H1 (cell line): ENCODE data around the gene EIF4A3. TPM values are rescaled to one million over a fixed set of nuclear protein-coding genes. Genes with fewer than 3 reads are reported as not detected.

Source experiments
- ASH2L ChIP-seq: fragments of 200-600, 300-600 bp; sonication (generic); IDR thresholded peaks from one replicate; pipeline ENCODE4 v1.7.1; 2017; ENCODE audit warnings: low read length
- BRCA1 ChIP-seq: IDR thresholded peaks from 2 replicates; pipeline ENCODE4 v1.6.1; 2012; ENCODE audit warnings: low read depth, low read length, improper control_type of control experiment
- CEBPB ChIP-seq: IDR thresholded peaks from 2 replicates; pipeline ENCODE4 v1.6.1; 2012; ENCODE audit warnings: low read depth, low read length
- CTBP2 ChIP-seq: IDR thresholded peaks from 2 replicates; pipeline ENCODE4 v1.7.0; 2011; ENCODE audit warnings: borderline replicate concordance, mild to moderate bottlenecking, moderate library complexity, mixed read lengths, low read length; ENCODE audit not compliant: insufficient read depth, insufficient read length
- EZH2 ChIP-seq: fragments of 200-600 bp; sonication (generic); IDR thresholded peaks from 2 replicates; pipeline ENCODE4 v1.7.1; 2012; ENCODE audit warnings: low read depth, mild to moderate bottlenecking, moderate library complexity, low read length, inconsistent platforms; ENCODE audit not compliant: severe bottlenecking
- GABPA ChIP-seq: IDR thresholded peaks from 2 replicates; pipeline ENCODE4 v1.6.1; 2011; ENCODE audit warnings: mild to moderate bottlenecking, low read length, moderate library complexity, borderline replicate concordance; ENCODE audit not compliant: insufficient read depth
- HDAC2 ChIP-seq, 2 experiments: fragments of 300-600 bp in 1 of 2; sonication (generic) in 1 of 2; IDR thresholded peaks; 2 replicates each; pipeline ENCODE4 v1.6.1; 2011 to 2012; ENCODE audit warnings: low read depth in 2 of 2, low read length in 2 of 2, mild to moderate bottlenecking in 2 of 2, moderate library complexity in 2 of 2, borderline replicate concordance in 1 of 2, inconsistent platforms in 1 of 2
- JUN ChIP-seq: IDR thresholded peaks from 2 replicates; pipeline ENCODE4 v1.6.1; 2011; ENCODE audit warnings: low read depth, mild to moderate bottlenecking, improper control_type of control experiment, low read length
- KDM4A ChIP-seq: IDR thresholded peaks from one replicate; pipeline ENCODE4 v1.7.1; 2012; ENCODE audit warnings: low read depth, mild to moderate bottlenecking, moderate library complexity, low read length, inconsistent platforms; ENCODE audit not compliant: severe bottlenecking
- KDM5A ChIP-seq: fragments of 200-600 bp; IDR thresholded peaks from 2 replicates; pipeline ENCODE4 v1.7.1; 2012; ENCODE audit warnings: mild to moderate bottlenecking, low read length, inconsistent platforms, mixed read lengths
- MAFK ChIP-seq: IDR thresholded peaks from 2 replicates; pipeline ENCODE4 v1.6.1; 2012; ENCODE audit warnings: low read depth, mild to moderate bottlenecking, improper control_type of control experiment, low read length
- NANOG ChIP-seq: IDR thresholded peaks from 2 replicates; pipeline ENCODE4 v1.6.1; 2011; ENCODE audit warnings: low read length, low read depth, mild to moderate bottlenecking, inconsistent platforms; ENCODE audit not compliant: insufficient read depth, poor library complexity, severe bottlenecking
- NRF1 ChIP-seq: IDR thresholded peaks from 2 replicates; pipeline ENCODE4 v1.6.1; 2011; ENCODE audit warnings: mild to moderate bottlenecking, low read depth, low read length, improper control_type of control experiment
- RBBP5 ChIP-seq: IDR thresholded peaks from 2 replicates; pipeline ENCODE4 v1.7.1; 2012; ENCODE audit warnings: low read depth, mild to moderate bottlenecking, inconsistent platforms, low read length, moderate library complexity, borderline replicate concordance
- RNF2 ChIP-seq: fragments of 200-900, 300-1000 bp; sonication (generic); IDR thresholded peaks from 2 replicates; pipeline ENCODE4 v1.7.1; 2016; ENCODE audit warnings: borderline replicate concordance, low read depth, mild to moderate bottlenecking, antibody characterized with exemption, low read length; ENCODE audit not compliant: poor library complexity, severe bottlenecking; ENCODE audit errors: missing control alignments
- RXRA ChIP-seq: IDR thresholded peaks from 2 replicates; pipeline ENCODE4 v1.6.1; 2011; ENCODE audit warnings: low read depth, mild to moderate bottlenecking, low read length, moderate library complexity; ENCODE audit not compliant: insufficient read depth
- SAP30 ChIP-seq: fragments of 300-600 bp; sonication (generic); IDR thresholded peaks from 2 replicates; pipeline ENCODE4 v1.7.1; 2012; ENCODE audit warnings: low read length, moderate library complexity, mild to moderate bottlenecking, inconsistent platforms; ENCODE audit not compliant: insufficient read depth, insufficient replicate concordance
- SIRT6 ChIP-seq: IDR thresholded peaks from one replicate; pipeline ENCODE4 v1.7.1; 2012; ENCODE audit warnings: low read length, inconsistent platforms
- SIX5 ChIP-seq: IDR thresholded peaks from 2 replicates; pipeline ENCODE4 v1.6.1; 2011; ENCODE audit warnings: mild to moderate bottlenecking, low read depth, low read length
- SP2 ChIP-seq: IDR thresholded peaks from 2 replicates; pipeline ENCODE4 v1.6.1; 2012; ENCODE audit warnings: mild to moderate bottlenecking, low read length, inconsistent platforms
- SP4 ChIP-seq: IDR thresholded peaks from 2 replicates; pipeline ENCODE4 v1.6.1; 2012; ENCODE audit warnings: low read length, inconsistent platforms
- SRF ChIP-seq: IDR thresholded peaks from 2 replicates; pipeline ENCODE4 v1.6.1; 2011; ENCODE audit warnings: mild to moderate bottlenecking, low read depth, low read length, moderate library complexity
- SUZ12 ChIP-seq: fragments of 200-600 bp; sonication (generic); IDR thresholded peaks from 2 replicates; pipeline ENCODE4 v1.6.1; 2012; ENCODE audit warnings: mild to moderate bottlenecking, inconsistent platforms, low read length, moderate library complexity, mixed read lengths
- TAF7 ChIP-seq: optimal IDR thresholded peaks from 2 replicates; pipeline ENCODE3; 2011; ENCODE audit warnings: low read depth, mild to moderate bottlenecking, inconsistent platforms, low read length, moderate library complexity, borderline replicate concordance
- ZNF274 ChIP-seq: IDR thresholded peaks from 2 replicates; pipeline ENCODE4 v1.7.0; 2012; ENCODE audit warnings: low read length, borderline replicate concordance; ENCODE audit errors: extremely low read depth
- polyA plus RNA-seq, 7 experiments: library from polyadenylated mRNA; depleted of rRNA in 3 of 7; stranded (reverse) in 5 of 7; unstranded in 2 of 7; fragments of >200 nt in 5 of 7; fragments of 200-250 nt in 2 of 7; gene quantifications; 1 replicate in 5 of 7; 2 replicates in 1 of 7; 4 replicates in 1 of 7; pipeline versions ENCODE4 v1.2.1 to v1.2.3, GENCODE V29; 2011 to 2013; ENCODE audit warnings: missing spikeins in 2 of 7, mixed read lengths in 2 of 7
- total RNA-seq: library from RNA; stranded (reverse); fragmentation: NEBNext Ultra II Directional; extraction: Animal tissue kit (Norgen Biotek cat#: 25700); gene quantifications from 2 replicates; pipeline ENCODE4 v1.2.1, GENCODE V29; 2021

Gene EIF4A3
- total and polyA plus RNA-seq, 2 of the 8 experiments (the other 6 are each of a cell fraction or from before 2014, with no cell fraction given), result 142 to 146 TPM

DNA sequence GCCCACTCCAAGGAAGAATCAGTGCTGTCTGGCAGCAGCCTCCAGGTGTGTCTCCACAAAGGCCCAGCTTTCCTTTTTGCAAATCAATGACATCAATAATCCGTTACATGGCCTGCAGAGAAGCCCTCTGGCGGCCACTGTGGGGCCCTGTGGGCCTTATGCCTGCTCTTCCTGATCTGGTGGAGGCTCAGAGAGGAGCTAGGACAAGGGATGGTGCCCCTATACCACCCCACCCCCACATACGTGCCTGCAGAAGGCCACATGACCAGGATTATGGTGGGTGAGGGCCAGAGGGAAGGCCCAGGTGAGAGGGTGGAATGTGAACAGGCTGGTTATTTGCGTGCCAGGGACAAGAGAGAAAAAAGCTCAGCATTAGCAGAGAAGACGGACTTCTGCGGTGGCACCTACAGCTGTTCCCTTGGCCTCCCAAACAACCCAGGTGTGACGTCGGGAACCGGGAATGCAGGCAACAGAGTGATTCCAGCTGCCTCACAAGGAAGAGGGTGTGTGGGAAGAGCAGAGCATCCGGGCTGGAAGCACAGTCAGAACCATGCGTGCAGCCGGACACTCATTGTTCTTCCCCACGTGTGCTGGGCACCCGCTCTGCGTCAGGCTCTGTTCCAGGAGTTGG, 22.5 kb downstream of the EIF4A3 start (continued):
- peak; percentile 67 for TF ChIP-seq TAF7
- no peak for TF ChIP-seq BRCA1
- no peak for TF ChIP-seq MAFK
- no peak for TF ChIP-seq ZNF274
- no peak for TF ChIP-seq GABPA
- TF ChIP-seq NANOG, result no peak
- TF ChIP-seq SP2, result no peak
- no peak for TF ChIP-seq SP4
- TF ChIP-seq SIRT6, result no peak
- TF ChIP-seq SIX5, result no peak
- TF ChIP-seq KDM4A, result no peak
- no peak for TF ChIP-seq CEBPB
- TF ChIP-seq ASH2L, result peak; percentile 50
- no peak for TF ChIP-seq RNF2
- TF ChIP-seq RBBP5, result peak; percentile 78; the same call in 1 of the 2 replicates
- TF ChIP-seq SUZ12, result no peak
- no peak for TF ChIP-seq SAP30
- no peak for TF ChIP-seq NRF1
- TF ChIP-seq HDAC2 (IDR thresholded peaks at IDR 0.05; ENCODE audit: borderline replicate concordance in 1 of 2, low read depth in 2 of 2, low read length in 2 of 2), result peak; percentile 62 to 87; a peak in 2 of 4 replicates
- peak; percentile 93 for TF ChIP-seq CTBP2
- peak; percentile 60 for TF ChIP-seq SRF
- no peak for TF ChIP-seq EZH2
- TF ChIP-seq KDM5A, result no peak
- no peak for TF ChIP-seq RXRA
- TF ChIP-seq JUN, result no peak
